Measurements from ENCODE around the gene JAK1. TPM values are rescaled to one million over a fixed set of nuclear protein-coding genes. Genes with fewer than 3 reads are reported as not detected.

Gene JAK1
- polyA plus RNA-seq, 1 donor from 2014 or later = 26.8 TPM

GRCh38 chr1:65011983-65012382, 45.6 kb upstream of the JAK1 start:
- no peak overlapping the region for H3K9ac ChIP-seq (ENCODE audit: low read length)
- H3K9me3 ChIP-seq (ENCODE audit: low read length) = no peaks in the 10 kb centered on the region
- H3K79me2 ChIP-seq (replicated peaks; ENCODE audit: insufficient read depth, low read length) = no peaks in the 10 kb centered on the region
- no peaks in the 10 kb centered on the region for H3K27me3 ChIP-seq (ENCODE audit: insufficient read depth, low read depth, low read length)
- H3K4me2 ChIP-seq (ENCODE audit: low read length) = no peak overlapping the region
- TF ChIP-seq CTCF (IDR thresholded peaks at IDR 0.05; ENCODE audit: poor library complexity, severe bottlenecking) = no peak
- no peak for TF ChIP-seq REST (IDR thresholded peaks at IDR 0.05; ENCODE audit: borderline replicate concordance)
- no peak for TF ChIP-seq EP300 (conservative IDR thresholded peaks at IDR 0.05; ENCODE audit: poor library complexity, severe bottlenecking)
- TF ChIP-seq POLR2AphosphoS5 (IDR thresholded peaks at IDR 0.05) = no peak
- TF ChIP-seq TAF1 (IDR thresholded peaks at IDR 0.05; ENCODE audit: low read depth) = no peak
- no peak for TF ChIP-seq RAD21 (conservative IDR thresholded peaks at IDR 0.05)
- TF ChIP-seq SMC3 (conservative IDR thresholded peaks at IDR 0.05; ENCODE audit: poor library complexity) = no peak
- TF ChIP-seq MXI1 (conservative IDR thresholded peaks at IDR 0.05; ENCODE audit: poor library complexity, severe bottlenecking) = no peak
- no peak for TF ChIP-seq EZH2 (IDR thresholded peaks at IDR 0.05; ENCODE audit: borderline replicate concordance, insufficient read depth, low read length, poor library complexity, severe bottlenecking)
- no peaks in the 10 kb centered on the region for H3K9me2 ChIP-seq (ENCODE audit: insufficient read depth, low read length)
- H3K36me3 ChIP-seq (ENCODE audit: insufficient read depth, low read length) = no peaks in the 10 kb centered on the region
- H4K20me1 ChIP-seq (ENCODE audit: insufficient read depth) = no peaks in the 10 kb centered on the region
- no peak overlapping the region for H3K4me3 ChIP-seq (ENCODE audit: low read length)
- H2AFZ ChIP-seq (ENCODE audit: low read depth, low read length) = no peak overlapping the region
- no peak overlapping the region for H3K27ac ChIP-seq (ENCODE audit: low read length)
- H3F3A ChIP-seq (ENCODE audit: insufficient read depth, low read length, poor library complexity, severe bottlenecking) = no peaks in the 10 kb centered on the region

- Histone ChIP-seq H3K9ac (ENCODE audit: low read length) (no peak overlapping the region), H3K4me2 (ENCODE audit: low read length) (no peak overlapping the region), H3K9me2 (ENCODE audit: insufficient read depth, low read length) (no peaks in the 10 kb centered on the region), H3K4me3 (ENCODE audit: low read length) (no peak overlapping the region), H3K9me3 (ENCODE audit: low read length) (no peaks in the 10 kb centered on the region), H3K36me3 (ENCODE audit: insufficient read depth, low read length) (no peaks in the 10 kb centered on the region), H3K79me2 (replicated peaks; ENCODE audit: insufficient read depth, low read length) (no peaks in the 10 kb centered on the region), H3K27me3 (ENCODE audit: insufficient read depth, low read depth, low read length) (no peaks in the 10 kb centered on the region), H3K27ac (ENCODE audit: low read length) (no peak overlapping the region), H2AFZ (ENCODE audit: low read depth, low read length) (no peak overlapping the region), H3F3A (ENCODE audit: insufficient read depth, low read length, poor library complexity, severe bottlenecking) (no peaks in the 10 kb centered on the region), H4K20me1 (ENCODE audit: insufficient read depth) (no peaks in the 10 kb centered on the region)
- TF ChIP-seq EP300 (conservative IDR thresholded peaks at IDR 0.05; ENCODE audit: poor library complexity, severe bottlenecking) (no peak), TAF1 (IDR thresholded peaks at IDR 0.05; ENCODE audit: low read depth) (no peak), CTCF (IDR thresholded peaks at IDR 0.05; ENCODE audit: poor library complexity, severe bottlenecking) (no peak), SMC3 (conservative IDR thresholded peaks at IDR 0.05; ENCODE audit: poor library complexity) (no peak), EZH2 (IDR thresholded peaks at IDR 0.05; ENCODE audit: borderline replicate concordance, insufficient read depth, low read length, poor library complexity, severe bottlenecking) (no peak), REST (IDR thresholded peaks at IDR 0.05; ENCODE audit: borderline replicate concordance) (no peak), MXI1 (conservative IDR thresholded peaks at IDR 0.05; ENCODE audit: poor library complexity, severe bottlenecking) (no peak), POLR2AphosphoS5 (IDR thresholded peaks at IDR 0.05) (no peak), RAD21 (conservative IDR thresholded peaks at IDR 0.05) (no peak)
These were observed 43.5 kb upstream of the JAK1 start for GRCh38 chr1:65009724-65010420.
